ENCODE data around the gene SUSD6.
"Not testable (repeated sequence)": the region's sequence is repeated elsewhere in the genome, so short reads cannot be mapped to it uniquely, and the experiment has no call there.

SUSD6 gene

DNA sequence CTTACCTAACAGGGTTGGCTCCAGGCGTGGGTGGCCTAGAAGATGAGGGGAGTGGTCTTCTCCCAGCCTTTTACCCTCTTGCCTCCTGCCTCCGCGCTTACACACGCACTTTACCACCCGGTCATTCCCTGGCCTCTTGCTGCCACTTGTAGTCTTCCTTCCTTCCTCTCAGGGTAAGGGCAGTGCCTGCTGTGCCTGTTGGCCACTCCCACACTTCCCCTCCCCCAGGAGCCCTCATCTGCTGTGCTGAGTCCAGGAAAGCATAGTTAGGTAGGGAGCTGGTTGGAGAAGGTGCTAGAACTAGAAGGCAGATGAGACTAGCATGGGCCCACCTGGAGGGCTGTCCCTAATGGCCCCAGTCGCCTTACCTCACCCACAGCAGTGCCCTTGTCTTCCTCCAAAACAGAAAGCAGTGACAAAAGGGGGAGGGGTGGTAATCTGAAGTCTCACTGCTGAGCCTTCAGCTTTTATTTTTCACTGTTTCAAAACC is 101.2 kb downstream of the SUSD6 start:
- DNase-seq (ENCODE audit: low read depth, low spot score): peak; percentile 50

DNA sequence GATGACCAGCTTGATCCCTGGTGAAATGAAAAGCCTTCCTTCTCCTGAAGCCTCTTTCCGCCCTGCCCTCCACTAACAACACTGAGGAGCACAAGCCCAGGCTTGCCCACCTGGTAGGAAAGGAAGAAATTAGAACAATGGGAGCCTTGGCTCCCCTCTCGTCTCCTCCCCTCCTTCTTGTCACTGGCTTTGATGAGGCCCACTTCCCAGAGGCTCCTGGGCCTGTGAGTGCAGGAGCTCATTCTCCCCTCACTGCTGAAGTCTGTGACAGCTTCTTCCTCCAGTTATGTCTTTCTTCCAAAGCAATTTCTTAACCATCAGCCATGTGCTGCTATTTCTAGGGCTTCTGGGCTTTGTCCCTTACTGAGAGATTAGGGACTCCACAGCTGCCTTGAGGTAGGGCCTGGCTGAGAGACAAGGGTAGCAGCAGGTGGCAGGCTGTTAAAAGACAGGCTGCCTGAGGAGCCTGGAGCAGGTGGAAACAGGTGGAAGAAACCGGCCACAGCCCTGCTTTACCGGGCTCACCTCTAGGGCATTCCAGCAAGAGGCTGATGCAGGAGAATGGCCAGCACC is 101.9 kb downstream of the SUSD6 start:
- DNase-seq (ENCODE audit: low read depth, low spot score): peak; percentile 19

DNA sequence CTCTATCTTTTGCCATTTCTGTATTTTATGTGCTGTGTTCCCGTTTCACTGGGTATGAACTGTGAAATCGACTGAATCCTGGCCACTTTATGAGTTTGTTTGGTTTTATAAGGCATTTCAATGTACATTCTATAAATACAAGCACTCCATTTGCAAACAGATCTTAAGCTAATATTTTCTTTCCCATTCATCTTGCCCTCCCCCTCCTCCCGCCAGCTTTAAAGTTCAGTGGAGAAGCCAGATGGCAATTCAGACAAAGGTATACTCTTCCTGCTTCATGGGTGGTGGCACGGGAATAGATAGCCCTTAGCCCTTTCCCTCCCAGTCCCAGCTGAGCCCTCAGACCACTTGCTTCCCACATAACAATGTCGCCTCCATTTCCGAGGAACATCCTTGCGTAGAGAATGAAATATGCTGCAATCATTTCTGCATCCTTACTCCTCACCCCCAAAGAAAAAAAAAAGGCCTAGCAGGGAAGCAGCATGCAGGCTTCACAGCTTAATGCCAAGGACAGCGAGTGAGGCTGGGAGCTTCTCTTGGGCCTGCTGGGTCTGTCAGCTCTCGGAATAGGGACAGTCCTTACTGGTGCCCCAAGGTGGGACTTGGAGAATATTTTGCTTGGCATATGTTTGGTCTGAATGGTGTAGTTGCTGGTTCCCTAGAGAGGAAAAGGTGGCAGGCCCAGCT is 102.7 kb downstream of the SUSD6 start:
- no peak for DNase-seq (ENCODE audit: low read depth, low spot score)

DNA sequence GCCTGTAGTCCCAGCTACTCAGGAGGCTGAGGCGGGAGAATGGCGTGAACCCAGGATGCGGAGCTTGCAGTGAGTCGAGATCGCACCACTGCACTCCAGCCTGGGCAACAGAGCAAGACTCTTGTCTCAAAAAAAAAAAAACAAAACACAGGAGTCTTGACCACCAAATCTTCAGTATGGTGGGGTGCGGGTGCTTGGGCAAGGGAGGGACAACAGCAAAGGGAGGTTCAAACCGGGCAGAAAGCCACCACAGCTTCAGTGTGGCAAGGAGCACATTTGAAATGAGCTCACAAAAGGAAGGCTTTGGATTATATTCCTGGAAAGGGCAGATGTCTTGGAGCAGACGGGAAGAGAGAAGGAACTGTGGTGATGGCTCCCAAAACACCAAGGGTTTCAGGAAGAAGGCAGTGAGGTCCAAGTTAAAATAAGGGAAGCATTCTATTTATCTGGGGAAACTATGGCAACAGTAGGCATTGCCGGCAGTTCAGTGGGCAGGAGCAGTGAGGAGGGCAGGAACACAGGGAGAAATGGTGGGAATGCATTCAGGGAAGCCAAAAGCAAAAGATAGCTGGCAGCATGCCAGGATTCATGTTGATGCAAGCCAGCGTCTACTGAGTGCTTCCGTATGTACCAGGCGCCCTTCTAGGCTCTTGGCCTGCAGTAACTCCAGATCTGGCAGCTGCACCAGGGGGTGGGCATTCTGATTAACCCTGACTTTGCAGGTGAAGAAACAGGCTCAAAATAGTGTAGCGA is 104.5 kb downstream of the SUSD6 start:
- peak; percentile 92 for DNase-seq (ENCODE audit: low read depth, low spot score)

DNA sequence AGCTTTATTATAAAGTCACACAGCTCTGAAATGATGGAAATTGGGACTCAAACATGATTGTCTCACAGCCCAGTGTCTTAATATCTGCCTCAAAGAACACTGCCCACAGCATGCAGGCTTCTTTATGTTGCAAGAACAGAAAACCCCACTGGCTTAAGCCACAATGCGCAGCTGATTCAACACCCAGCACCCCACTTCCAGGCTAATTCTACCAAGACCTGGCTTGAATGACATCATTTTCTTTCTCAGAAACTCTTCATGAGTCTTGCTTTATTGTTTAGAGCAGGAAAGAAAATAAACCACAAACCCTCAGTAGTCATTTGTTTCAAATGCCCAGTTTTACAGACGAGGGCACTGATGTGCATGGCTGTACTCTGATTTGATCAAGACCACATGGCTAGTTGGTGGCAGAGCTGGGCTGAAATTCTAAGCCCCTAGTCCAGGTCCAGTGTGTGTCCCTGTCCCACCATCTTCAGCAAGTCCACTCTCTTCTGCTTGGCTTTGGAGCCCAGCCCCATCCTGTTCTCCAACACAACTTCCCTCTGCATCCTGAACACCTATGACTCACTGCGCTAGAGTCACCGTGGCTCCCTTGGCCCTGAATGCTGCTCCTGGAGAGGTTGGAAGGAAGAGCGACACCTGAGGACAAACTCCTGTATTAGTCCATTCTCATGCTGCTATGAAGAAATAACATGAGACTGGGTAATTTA is 105.2 kb downstream of the SUSD6 start:
- DNase-seq (ENCODE audit: low read depth, low spot score): peak; percentile 90

DNA sequence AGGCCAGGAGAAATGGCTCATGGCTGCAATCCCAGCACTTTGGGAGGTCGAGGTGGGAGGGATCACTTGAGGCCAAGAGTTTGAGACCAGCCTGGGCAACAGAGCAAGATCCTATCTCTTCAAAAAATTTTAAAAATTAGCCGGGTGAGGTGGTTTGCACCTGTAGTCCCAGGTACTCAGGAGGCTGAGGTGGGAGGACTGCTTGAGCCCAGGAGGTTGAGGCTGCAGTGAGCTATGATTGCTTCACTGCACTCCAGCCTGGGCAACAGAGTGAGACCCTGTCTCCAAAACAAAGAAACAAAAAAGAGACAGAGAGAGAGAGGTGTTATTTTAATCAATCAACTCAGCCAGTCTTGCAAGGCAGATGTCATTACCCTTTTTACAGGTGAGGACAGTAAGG is 107.2 kb downstream of the SUSD6 start:
- DNase-seq (ENCODE audit: low read depth, low spot score): not testable (repeated sequence)

DNA sequence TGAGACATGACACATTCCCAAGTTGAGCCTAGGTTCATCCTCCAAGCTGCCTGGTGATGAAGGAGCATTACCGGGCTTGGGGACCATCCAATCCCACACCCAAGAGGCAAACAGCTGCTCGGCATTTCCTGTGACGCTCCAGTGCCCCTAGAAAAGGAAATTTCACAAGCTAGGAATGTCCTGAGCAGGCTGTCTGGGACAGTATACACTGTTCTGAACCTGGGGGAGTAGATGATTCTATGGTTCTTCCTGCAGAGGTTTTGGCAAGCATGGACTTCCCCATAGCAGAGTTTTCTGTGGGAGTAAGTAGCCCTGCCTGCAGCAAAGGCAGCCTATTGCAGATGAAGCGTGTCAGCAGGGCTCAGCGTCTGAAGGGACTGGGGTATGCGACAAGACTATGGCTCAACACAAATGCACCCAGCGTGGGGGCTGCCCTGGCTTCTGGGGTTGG is 108.1 kb downstream of the SUSD6 start:
- DNase-seq (ENCODE audit: low read depth, low spot score): peak; percentile 78

DNA sequence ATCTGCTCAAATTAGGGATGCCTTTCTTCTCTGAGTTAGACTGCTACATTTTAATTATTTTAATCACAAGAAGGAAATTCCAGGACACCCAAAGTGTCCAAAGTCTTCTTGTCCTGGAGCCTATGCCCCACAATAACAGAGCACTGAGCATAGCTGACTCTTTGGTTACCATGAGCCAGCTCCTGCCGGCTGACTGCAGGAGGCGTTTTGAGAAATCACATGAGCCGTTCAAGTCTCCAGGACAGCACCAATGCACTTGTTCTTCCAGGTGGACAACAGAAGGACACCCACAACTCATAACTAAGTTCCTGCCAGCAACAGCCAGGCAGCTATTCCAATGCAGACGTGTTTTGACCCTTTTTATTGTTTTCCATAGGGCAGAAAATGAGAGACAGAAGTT is 109.5 kb downstream of the SUSD6 start:
- DNase-seq (ENCODE audit: low read depth, low spot score): no peak

DNA sequence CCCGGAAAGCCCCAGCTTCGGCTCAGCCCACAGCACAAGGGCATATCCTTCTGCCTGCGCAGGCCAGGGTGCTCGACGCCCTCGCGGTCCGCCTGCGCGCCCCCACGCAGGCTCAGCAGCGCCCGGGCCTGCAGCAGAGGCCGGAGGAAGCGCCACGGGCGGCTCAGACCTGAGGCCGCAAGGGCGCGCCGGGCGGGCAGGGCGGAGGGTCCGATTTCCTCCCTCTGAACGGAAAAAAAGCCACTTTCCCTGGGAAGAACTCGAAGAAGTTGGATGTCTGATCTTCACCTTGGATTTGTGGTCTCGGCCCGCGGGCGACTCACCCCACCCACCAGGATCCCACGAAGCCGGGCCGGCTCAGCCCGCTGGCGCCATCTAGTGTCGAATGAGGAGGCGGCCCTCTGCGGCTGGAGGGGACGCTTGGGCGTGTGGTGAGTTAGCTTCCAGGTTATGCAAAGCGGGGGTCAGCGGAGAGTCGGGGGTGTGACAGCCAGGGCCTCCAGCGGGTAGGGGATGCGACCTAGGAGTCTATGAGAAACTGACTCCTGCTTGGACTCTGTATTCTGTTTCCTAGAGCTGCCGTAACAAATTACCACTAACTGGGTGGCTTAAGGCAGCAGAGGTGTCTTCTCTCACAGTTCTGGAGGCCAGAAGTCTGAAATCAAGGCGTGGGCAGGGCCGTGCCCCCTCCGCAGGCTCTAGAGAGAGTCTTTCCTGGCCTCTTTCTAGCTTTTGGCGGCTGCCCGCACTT is 115.5 kb downstream of the SUSD6 start:
- DNase-seq (ENCODE audit: low read depth, low spot score): peak; percentile 87

DNA sequence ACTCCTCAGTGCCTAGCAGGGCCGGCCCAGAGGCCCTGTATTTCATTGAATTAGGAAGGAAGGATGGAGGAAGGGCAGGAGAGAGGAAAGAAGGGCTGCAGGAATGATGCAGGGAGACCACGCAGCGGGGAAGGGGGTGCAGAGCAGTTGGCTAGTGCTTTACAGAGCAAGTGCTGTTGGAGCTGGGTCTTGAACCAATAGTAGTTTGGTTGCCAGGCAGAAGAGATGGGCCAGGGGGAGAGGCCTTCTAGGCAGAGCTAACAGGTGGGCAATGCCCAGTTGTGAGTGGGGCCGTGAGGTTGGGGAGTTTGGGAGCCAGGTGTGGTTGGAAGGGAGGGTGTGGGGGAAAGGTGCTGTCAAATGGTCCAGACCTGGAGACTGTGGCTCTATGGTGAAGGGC is 116.5 kb downstream of the SUSD6 start:
- DNase-seq (ENCODE audit: low read depth, low spot score): no peak

DNA sequence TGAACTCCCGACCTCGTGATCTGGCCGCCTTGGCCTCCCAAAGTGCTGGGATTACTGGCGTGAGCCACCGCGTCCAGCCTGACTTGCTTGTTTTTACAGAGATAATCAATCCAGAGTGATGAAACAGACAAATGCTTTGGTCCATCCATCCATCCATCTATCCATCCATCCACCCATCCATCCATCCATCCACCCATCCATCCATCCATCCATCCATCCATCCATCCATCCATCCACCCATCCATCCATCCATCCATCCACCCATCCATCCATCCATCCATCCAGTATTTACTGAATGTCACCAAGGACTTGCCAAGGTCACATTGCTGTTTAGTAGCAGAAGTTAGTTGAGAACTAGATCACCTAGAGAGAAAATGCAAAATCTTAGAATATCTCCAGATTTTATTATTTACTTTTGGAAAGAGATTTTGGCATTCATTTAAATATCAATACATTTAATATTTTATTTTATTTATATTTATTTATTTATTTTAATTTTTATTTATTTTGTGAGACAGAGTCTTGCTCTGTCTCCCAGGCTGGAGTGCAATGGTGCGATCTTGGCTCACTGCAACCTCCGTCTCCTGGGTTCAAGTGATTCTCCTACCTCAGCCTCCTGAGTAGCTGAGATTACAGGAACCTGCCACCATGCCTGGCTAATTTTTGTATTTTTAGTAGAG is 120.7 kb downstream of the SUSD6 start:
- DNase-seq (ENCODE audit: low read depth, low spot score): not testable (repeated sequence)

DNA sequence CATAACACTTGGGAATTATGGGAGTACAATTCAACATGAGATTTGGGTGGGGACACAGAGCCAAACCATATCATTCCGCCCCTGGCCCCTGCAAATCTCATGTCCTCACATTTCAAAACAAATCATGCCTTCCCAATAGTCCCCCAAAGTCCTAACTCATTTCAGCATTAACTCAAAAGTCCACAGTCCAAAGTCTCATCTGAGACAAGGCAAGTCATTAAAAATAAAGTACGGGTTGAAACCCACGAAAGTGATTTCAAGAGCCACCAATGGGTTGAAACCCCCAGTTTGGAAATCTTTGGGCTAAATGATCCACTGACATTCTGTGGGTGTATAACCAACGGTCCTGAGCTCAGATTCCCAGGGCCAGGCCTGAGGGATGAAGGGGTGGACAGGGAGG is 125.0 kb downstream of the SUSD6 start:
- DNase-seq (ENCODE audit: low read depth, low spot score): not testable (repeated sequence)

DNA sequence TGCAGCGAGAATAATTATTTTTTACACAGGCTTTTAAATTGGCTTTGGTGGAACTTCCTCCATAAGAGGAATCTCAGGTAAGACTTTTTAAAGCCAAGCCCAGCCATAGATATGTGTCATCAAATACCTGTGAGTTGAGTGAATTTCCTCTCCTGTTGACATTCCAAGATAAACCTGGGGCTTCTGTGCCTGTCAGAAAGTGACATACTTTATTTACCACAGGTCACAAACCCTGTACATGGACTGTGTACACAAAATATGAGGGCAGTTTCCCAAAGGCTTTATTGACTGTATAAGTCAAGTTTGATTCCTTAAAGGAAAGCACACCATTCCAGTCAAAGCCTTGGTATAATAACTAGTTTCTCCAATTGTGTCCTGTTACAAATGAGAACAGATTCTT is 129.7 kb downstream of the SUSD6 start:
- no peak for DNase-seq (ENCODE audit: low read depth, low spot score)

DNA sequence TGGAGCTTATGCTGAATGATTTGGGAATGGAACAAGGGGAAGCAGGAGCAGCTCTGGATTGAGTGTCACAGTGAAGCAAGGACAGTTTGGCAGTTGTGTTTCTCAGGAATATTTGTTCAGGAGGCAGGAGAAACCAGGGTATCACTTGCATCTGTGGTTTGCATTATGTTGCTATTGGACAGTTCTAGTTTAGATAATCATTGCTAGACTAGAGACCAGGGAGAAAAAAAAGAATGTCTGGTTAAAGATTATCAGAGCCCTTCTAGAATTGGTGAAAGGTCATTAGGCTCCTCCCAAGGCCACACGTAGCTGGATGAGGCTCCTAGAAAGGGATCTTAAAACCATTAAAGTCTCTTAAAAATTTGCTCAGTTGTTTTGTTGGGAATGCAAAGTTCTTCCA is 138.6 kb downstream of the SUSD6 start:
- DNase-seq (ENCODE audit: low read depth, low spot score): no peak

DNA sequence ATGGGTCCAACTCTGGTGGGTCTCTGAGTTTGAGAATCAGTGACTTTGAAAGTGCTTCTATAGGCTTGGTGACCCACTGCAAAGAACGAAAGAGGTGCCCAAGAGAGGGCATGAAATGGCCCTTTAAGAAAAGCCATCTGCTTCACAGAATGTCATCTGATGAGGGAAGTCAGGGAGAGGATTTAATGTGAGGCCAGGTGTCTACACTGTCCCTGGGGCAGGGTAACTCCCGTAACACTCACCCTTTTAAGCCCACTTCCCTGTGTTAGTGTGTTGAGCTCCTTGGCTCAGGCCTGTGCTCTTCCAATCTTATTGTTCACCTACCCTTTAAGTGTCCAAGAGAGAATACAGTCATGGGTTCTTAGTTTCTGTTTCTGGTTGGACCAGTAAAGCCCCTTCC is 139.1 kb downstream of the SUSD6 start:
- no peak for DNase-seq (ENCODE audit: low read depth, low spot score)

DNA sequence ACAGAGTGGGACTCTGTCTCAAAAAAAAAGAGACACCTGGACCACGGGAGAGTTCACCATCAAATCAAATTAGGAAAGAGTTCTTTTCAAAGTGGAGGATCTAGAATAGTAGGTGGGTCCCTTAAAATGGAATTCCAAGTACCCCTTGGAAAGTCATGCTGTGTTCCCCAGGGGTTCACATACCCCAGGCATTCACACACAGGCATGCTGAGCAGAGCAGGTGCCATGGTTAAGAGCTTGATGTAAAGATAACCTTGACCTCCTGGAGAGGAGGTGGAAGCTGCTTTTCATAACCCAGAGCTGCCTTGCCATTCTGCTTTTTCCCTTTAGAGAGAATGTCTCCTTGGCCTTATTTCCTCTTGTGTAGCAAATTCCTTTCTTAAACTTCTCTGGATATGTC is 141.4 kb downstream of the SUSD6 start:
- DNase-seq (ENCODE audit: low read depth, low spot score): no peak

DNA sequence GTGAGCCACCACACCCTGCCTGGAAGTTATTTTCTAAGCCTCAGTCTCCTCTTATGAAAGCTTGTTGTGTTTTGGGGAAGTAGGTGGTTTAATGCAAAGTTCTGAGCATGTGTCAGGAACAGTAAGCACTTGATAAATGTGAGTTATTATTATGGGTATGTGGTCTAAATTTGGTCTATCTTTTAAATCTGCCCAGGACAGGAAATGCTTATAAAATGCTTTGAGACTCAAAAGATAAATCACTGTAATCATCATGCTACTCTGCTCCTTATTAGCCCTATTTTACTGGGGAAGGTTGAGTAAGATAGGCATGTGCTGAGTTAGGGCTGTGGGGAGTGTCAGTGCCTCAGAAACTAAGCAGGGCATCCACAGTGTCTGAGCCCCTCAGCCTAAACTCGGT is 142.5 kb downstream of the SUSD6 start:
- DNase-seq (ENCODE audit: low read depth, low spot score): no peak

DNA sequence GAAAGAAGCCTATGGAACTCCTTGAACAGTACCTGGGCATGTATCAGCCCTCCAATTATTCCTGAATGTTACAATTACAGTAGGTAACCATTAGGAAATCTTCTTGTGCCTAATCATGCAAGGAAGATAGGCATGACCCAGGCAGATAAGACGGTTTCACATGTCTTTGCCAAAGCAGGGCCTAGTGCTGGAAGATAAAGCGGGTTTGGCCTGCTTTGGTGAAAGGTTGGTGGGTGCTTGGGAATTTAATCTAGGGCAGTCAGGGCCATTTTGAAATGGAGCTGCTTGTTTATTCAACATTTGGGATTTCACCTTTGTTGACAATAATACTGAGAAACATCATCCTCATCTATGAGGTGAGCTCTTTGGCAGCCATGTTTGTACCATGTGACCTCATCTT is 143.1 kb downstream of the SUSD6 start:
- DNase-seq (ENCODE audit: low read depth, low spot score): no peak

DNA sequence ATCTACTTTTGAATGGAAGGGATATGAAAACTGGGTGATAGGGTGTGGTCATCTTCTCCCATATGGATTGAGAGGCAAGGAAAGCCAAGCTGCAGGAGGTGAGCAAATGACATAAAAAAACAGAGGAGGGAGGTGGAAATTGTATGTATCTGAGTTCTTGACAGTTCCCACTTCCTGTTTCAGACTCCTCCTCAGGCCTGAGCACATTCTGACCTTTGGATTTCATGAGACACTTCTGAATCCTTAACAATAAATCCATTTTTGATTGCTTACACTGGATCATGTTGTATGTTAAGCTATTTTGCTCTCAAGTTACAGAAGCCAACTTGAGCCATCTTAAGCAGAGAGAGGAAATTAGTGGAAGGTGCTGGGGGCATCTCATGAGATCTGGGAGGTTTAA is 143.9 kb downstream of the SUSD6 start:
- DNase-seq (ENCODE audit: low read depth, low spot score): no peak

DNA sequence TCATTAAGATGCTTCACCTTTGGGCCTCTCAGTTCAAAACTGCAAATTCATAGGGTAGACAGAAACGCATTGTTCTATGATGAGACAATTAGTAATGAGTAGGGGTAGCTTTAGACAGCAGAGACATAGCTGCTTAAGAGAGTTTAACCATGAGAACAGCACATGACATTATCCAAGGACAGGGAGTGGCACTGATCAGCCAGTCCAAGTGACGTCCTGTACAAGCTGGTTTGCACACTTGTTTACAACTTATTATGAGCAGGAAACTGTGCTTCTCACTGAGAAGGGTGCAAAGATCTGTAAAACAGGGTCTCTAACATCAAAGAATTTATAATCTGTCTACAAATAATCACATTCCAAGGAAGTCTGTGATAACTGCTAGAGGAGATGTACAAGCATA is 144.4 kb downstream of the SUSD6 start:
- DNase-seq (ENCODE audit: low read depth, low spot score): no peak

DNA sequence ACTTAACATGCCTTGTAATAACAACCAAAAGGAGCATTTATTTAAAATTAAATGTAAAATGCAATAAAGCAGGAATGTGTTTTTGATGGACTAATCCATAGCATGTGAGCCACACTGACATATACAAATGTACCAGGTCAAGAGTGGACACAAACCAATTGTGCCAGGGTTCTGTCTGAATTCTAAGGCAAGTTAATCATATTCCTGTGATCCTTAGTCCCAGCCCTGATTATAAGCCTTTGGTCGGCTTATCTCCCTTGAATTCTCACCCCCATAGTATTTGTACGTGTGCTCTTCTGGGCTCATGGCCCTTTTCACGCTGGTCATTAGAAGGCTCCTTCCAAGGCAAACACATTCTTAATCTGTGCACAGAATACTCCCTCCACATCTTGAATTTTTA is 144.9 kb downstream of the SUSD6 start:
- DNase-seq (ENCODE audit: low read depth, low spot score): no peak
